H9 (cell line): ENCODE measurements around the gene CUL4B. TPM values are rescaled to one million over a fixed set of nuclear protein-coding genes. Genes with fewer than 3 reads are reported as not detected.

Experiments used
- DNase-seq: peaks from one replicate; pipeline ENCODE4 v3.0.0-alpha.2; 2017
- H2AFZ ChIP-seq: one replicate; pipeline ENCODE4 v1.6.1; 2013; ENCODE audit warnings: mild to moderate bottlenecking, low read length, control low read depth, moderate library complexity
- H2AK5ac ChIP-seq: 2 replicates; pipeline ENCODE4 v1.6.1; 2013; ENCODE audit warnings: low read length, control low read depth, mixed read lengths; ENCODE audit not compliant: insufficient read length
- H2BK120ac ChIP-seq: one replicate; pipeline ENCODE4 v1.6.1; 2013; ENCODE audit warnings: low read depth, mild to moderate bottlenecking, low read length, control low read depth, inconsistent platforms; ENCODE audit not compliant: poor library complexity, severe bottlenecking
- H2BK12ac ChIP-seq: 2 replicates; pipeline ENCODE4 v1.6.1; 2013; ENCODE audit warnings: low read length, control low read depth, mixed read lengths, low read depth; ENCODE audit not compliant: insufficient read length
- H2BK15ac ChIP-seq: 2 replicates; pipeline ENCODE4 v1.6.1; 2013; ENCODE audit warnings: low read depth, low read length, control low read depth
- H2BK20ac ChIP-seq: one replicate; pipeline ENCODE4 v1.6.1; 2013; ENCODE audit warnings: low read depth, mild to moderate bottlenecking, low read length, control low read depth, inconsistent platforms; ENCODE audit not compliant: poor library complexity, severe bottlenecking
- H2BK5ac ChIP-seq: 2 replicates; pipeline ENCODE4 v1.6.1; 2013; ENCODE audit warnings: low read length, control low read depth, mixed read lengths; ENCODE audit not compliant: insufficient read length
- H3K14ac ChIP-seq: 2 replicates; pipeline ENCODE4 v1.6.1; 2013; ENCODE audit warnings: low read length, control low read depth; ENCODE audit not compliant: insufficient read depth
- H3K18ac ChIP-seq: 2 replicates; pipeline ENCODE4 v1.6.1; 2013; ENCODE audit warnings: low read depth, mild to moderate bottlenecking, mixed read lengths, low read length, control low read depth; ENCODE audit not compliant: insufficient read length
- H3K23ac ChIP-seq: 2 replicates; pipeline ENCODE4 v1.6.1; 2013; ENCODE audit warnings: low read length, control low read depth, mixed read lengths, low read depth; ENCODE audit not compliant: insufficient read length
- H3K23me2 ChIP-seq: 2 replicates; pipeline ENCODE4 v1.6.1; 2013; ENCODE audit warnings: low read depth, mild to moderate bottlenecking, mixed read lengths, low read length, control low read depth; ENCODE audit not compliant: insufficient read length, poor library complexity, severe bottlenecking
- H3K27ac ChIP-seq: 2 replicates; pipeline ENCODE4 v1.5.1; 2013; ENCODE audit warnings: low read length, control low read depth, mixed read lengths, low read depth; ENCODE audit not compliant: insufficient read length
- H3K27me3 ChIP-seq: 2 replicates; pipeline ENCODE4 v1.6.1; 2013; ENCODE audit warnings: low read length, control low read depth, inconsistent platforms; ENCODE audit not compliant: insufficient read depth
- H3K4ac ChIP-seq: 2 replicates; pipeline ENCODE4 v1.6.1; 2013; ENCODE audit warnings: low read depth, mild to moderate bottlenecking, control low read depth, inconsistent platforms, low read length, moderate library complexity
- H3K4me1 ChIP-seq: 2 replicates; pipeline ENCODE4 v1.6.1; 2013; ENCODE audit warnings: low read length, control low read depth, inconsistent platforms; ENCODE audit not compliant: insufficient read depth
- H3K4me2 ChIP-seq: 2 replicates; pipeline ENCODE4 v1.6.1; 2013; ENCODE audit warnings: low read length, control low read depth, mixed read lengths; ENCODE audit not compliant: insufficient read length, insufficient read depth
- H3K56ac ChIP-seq: 2 replicates; pipeline ENCODE4 v1.6.1; 2013; ENCODE audit warnings: low read depth, mild to moderate bottlenecking, mixed read lengths, low read length, control low read depth; ENCODE audit not compliant: insufficient read length
- H3K79me1 ChIP-seq: 2 replicates; pipeline ENCODE4 v1.6.1; 2013; ENCODE audit warnings: low read depth, mild to moderate bottlenecking, moderate library complexity, low read length, control low read depth, inconsistent platforms; ENCODE audit not compliant: insufficient read depth, poor library complexity, severe bottlenecking
- H3K79me2 ChIP-seq: 2 replicates; pipeline ENCODE4 v1.6.1; 2013; ENCODE audit warnings: low read length, control low read depth, inconsistent platforms; ENCODE audit not compliant: insufficient read depth
- H3K9ac ChIP-seq: 2 replicates; pipeline ENCODE4 v1.6.1; 2013; ENCODE audit warnings: low read length, control low read depth, mixed read lengths; ENCODE audit not compliant: insufficient read length; ENCODE audit errors: extremely low read depth
- H3K9me3 ChIP-seq: one replicate; pipeline ENCODE4 v1.6.1; 2013; ENCODE audit warnings: low read depth, low read length, inconsistent platforms; ENCODE audit not compliant: control insufficient read depth
- H3T11ph ChIP-seq: one replicate; pipeline ENCODE4 v1.6.1; 2013; ENCODE audit warnings: mild to moderate bottlenecking, low read length, control low read depth, inconsistent platforms
- H4K20me1 ChIP-seq: one replicate; pipeline ENCODE4 v1.6.1; 2013; ENCODE audit not compliant: control insufficient read depth, insufficient read length, insufficient read depth
- H4K5ac ChIP-seq: 2 replicates; pipeline ENCODE4 v1.6.1; 2013; ENCODE audit warnings: low read depth, mild to moderate bottlenecking, mixed read lengths, low read length, control low read depth; ENCODE audit not compliant: insufficient read length
- H4K8ac ChIP-seq: replicated peaks from 2 replicates; pipeline ENCODE4 v1.6.1; 2013; ENCODE audit warnings: low read length, control low read depth, mixed read lengths, low read depth; ENCODE audit not compliant: insufficient read length
- H4K91ac ChIP-seq: 2 replicates; pipeline ENCODE4 v1.6.1; 2013; ENCODE audit warnings: low read depth, mild to moderate bottlenecking, moderate library complexity, mixed read lengths, low read length, control low read depth; ENCODE audit not compliant: insufficient read length
- H3K27ac Mint-ChIP-seq, 3 experiments: 2 replicates in 2 of 3; 3 replicates in 1 of 3; pipeline ENCODE4 v1.8.0; 2020 to 2021; ENCODE audit warnings: mixed read lengths in 3 of 3, mild to moderate bottlenecking in 1 of 3, moderate library complexity in 1 of 3
- H3K27me3 Mint-ChIP-seq: 2 replicates; pipeline ENCODE4 v1.8.0; 2021; ENCODE audit warnings: low read depth, mild to moderate bottlenecking, moderate library complexity, mixed read lengths
- H3K36me3 Mint-ChIP-seq, 3 experiments: 2 replicates in 2 of 3; 3 replicates in 1 of 3; pipeline ENCODE4 v1.8.0; 2020 to 2021; ENCODE audit warnings: low read depth in 3 of 3, mixed read lengths in 3 of 3; ENCODE audit not compliant: insufficient read depth in 1 of 3
- H3K4me1 Mint-ChIP-seq, 2 experiments: 2 replicates each; pipeline ENCODE4 v1.8.0; 2020; ENCODE audit warnings: mixed read lengths in 2 of 2
- H3K4me3 Mint-ChIP-seq, 2 experiments: 2 replicates in 1 of 2; 3 replicates in 1 of 2; pipeline ENCODE4 v1.8.0; 2020 to 2021; ENCODE audit warnings: mild to moderate bottlenecking in 2 of 2, mixed read lengths in 2 of 2, moderate library complexity in 1 of 2
- H3K9me3 Mint-ChIP-seq, 2 experiments: 2 replicates in 1 of 2; 3 replicates in 1 of 2; pipeline ENCODE4 v1.8.0; 2020; ENCODE audit warnings: mild to moderate bottlenecking in 2 of 2, mixed read lengths in 2 of 2, moderate library complexity in 1 of 2
- WGBS: extraction: QIAGEN DNeasy Blood & Tissue Kit; methylation state at CpG from one replicate; pipeline ENCODE4 v1.1.7; 2013; ENCODE audit warnings: missing lambda C conversion rate, low lambda C conversion rate, mixed read lengths; ENCODE audit not compliant: insufficient read length; ENCODE audit errors: extremely low coverage; 5-methylcytosine and 5-hydroxymethylcytosine counted together
- total RNA-seq: library from RNA; stranded (reverse); gene quantifications from 2 replicates; pipeline ENCODE4 v1.2.1, GENCODE V29; 2021
- TF ChIP-seq, protein P1 (sequence below): fragments of 200-600 bp; sonication (generic); conservative IDR thresholded peaks from 3 replicates; pipeline ENCODE4 v1.8.0; 2021; ENCODE audit warnings: antibody characterized with exemption, mild to moderate bottlenecking

Gene CUL4B
- total RNA-seq, 1 experiment from 2014 or later = 48.4 TPM

DNA sequence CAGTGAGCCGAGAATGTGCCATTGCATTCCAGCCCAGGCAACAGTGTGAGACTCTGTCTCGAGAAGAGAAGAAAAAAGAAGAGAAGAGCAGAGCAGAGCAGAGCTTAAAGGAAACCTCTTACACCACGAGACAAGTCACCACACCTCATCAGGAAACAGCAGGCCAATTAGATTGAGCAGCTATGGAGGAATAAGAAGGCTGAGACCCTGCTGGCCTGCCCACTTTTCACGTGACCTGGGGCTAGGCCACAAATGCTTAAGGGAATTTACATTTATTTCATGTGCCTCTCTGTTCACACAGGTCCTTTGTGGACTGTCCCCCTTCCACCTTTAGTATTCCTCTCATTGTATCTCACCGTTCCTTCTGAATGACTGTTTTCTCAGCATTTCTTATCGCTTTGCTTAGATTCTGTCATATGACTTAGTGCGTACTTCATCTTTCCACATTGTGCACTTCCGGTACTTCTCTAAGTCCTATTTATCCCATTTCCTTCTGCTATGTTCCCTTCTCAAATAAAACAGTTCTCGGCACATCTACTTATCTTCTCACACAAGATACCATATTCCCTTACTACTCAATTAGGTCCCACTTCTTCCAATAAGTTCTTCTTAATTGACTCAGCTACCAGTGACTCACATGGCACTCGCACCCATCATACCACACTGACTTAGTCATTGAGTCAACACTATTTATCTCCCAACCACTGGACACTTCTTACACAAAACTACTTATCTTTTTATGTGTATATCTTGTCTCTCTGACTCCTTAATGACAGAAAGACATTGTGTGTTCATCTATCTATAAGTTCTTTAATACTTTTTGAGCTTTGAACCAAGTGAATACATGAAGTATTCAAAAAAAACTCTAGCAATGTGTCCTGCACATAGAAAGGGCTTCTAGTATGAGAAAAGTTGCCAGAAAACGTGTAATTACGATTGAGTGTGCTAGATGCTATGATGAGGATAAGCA lies 11.0 kb downstream of the CUL4B start:
- Histone ChIP-seq H3K14ac (no peak overlapping the region), H3K18ac (no peak overlapping the region), H3K4ac (no peak overlapping the region), H2BK5ac (no peak overlapping the region), H2BK20ac (no peak overlapping the region), H4K5ac (no peak overlapping the region), H3K79me1 (no peaks in the 10 kb centered on the region), H4K8ac (no peak overlapping the region), H3T11ph (no peak overlapping the region), H3K4me1 (no peaks in the 10 kb centered on the region), H3K23me2 (no peaks in the 10 kb centered on the region), H3K9me3 (peaks cover 13% of the 10 kb centered on the region), H2BK12ac (no peak overlapping the region), H2BK15ac (no peak overlapping the region), H3K79me2 (no peaks in the 10 kb centered on the region), H4K20me1 (no peaks in the 10 kb centered on the region), H3K4me2 (no peak overlapping the region), H2BK120ac (no peak overlapping the region), H3K23ac (no peak overlapping the region), H3K56ac (no peak overlapping the region), H3K27ac (no peak overlapping the region), H3K27me3 (no peaks in the 10 kb centered on the region), H2AFZ (no peak overlapping the region), H3K9ac (no peak overlapping the region), H4K91ac (no peak overlapping the region), H2AK5ac (no peak overlapping the region)
- TF ChIP-seq, protein P1, sequence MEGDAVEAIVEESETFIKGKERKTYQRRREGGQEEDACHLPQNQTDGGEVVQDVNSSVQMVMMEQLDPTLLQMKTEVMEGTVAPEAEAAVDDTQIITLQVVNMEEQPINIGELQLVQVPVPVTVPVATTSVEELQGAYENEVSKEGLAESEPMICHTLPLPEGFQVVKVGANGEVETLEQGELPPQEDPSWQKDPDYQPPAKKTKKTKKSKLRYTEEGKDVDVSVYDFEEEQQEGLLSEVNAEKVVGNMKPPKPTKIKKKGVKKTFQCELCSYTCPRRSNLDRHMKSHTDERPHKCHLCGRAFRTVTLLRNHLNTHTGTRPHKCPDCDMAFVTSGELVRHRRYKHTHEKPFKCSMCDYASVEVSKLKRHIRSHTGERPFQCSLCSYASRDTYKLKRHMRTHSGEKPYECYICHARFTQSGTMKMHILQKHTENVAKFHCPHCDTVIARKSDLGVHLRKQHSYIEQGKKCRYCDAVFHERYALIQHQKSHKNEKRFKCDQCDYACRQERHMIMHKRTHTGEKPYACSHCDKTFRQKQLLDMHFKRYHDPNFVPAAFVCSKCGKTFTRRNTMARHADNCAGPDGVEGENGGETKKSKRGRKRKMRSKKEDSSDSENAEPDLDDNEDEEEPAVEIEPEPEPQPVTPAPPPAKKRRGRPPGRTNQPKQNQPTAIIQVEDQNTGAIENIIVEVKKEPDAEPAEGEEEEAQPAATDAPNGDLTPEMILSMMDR = no peak
- Mint-ChIP-seq H3K36me3 (peaks cover 5 to 30% (median 14%) of the 10 kb centered on the region in 3 experiments; a peak in 6 of 7 replicates), H3K4me3 (no peak overlapping the region), H3K27me3 (no peaks in the 10 kb centered on the region), H3K27ac (peak overlapping the region in 1 of 3 experiments; percentile 53; a peak in 1 of 7 replicates), H3K4me1 (no peaks in the 10 kb centered on the region), H3K9me3 (peaks cover 50 to 54% of the 10 kb centered on the region in 2 experiments)
- WGBS = no CpG with 5 or more reads among the region's 12 CpGs
- DNase-seq = no peak
